GM12878 (cell line): Measurements from ENCODE around the gene DYSF.

Experiments
- CHD2 ChIP-seq: IDR thresholded peaks from 2 replicates; pipeline ENCODE4 v1.6.1; 2011; ENCODE audit warnings: low read depth, low read length, improper control_type of control experiment, borderline replicate concordance
- CREB1 ChIP-seq: IDR thresholded peaks from 2 replicates; pipeline ENCODE4 v1.6.1; 2012; ENCODE audit warnings: low read depth, mild to moderate bottlenecking, inconsistent platforms
- CTCF ChIP-seq, 3 experiments: IDR thresholded peaks in 2 of 3; conservative IDR thresholded peaks in 1 of 3; 2 replicates each; pipeline ENCODE4 v1.5.1; 2011; ENCODE audit warnings: low read depth in 3 of 3, low read length in 3 of 3, mild to moderate bottlenecking in 3 of 3, control low read depth in 2 of 3, moderate library complexity in 2 of 3, inconsistent platforms in 1 of 3, mixed read lengths in 1 of 3; ENCODE audit not compliant: control insufficient read depth in 2 of 3, insufficient read depth in 1 of 3; ENCODE audit errors: extremely low read depth in 1 of 3
- E2F4 ChIP-seq: IDR thresholded peaks from 2 replicates; pipeline ENCODE4 v1.6.1; 2012; ENCODE audit warnings: low read depth, low read length, improper control_type of control experiment
- EZH2 ChIP-seq: IDR thresholded peaks from 2 replicates; pipeline ENCODE4 v1.6.1; 2012; ENCODE audit warnings: low read depth, mild to moderate bottlenecking, control low read depth, inconsistent platforms, low read length, borderline replicate concordance; ENCODE audit not compliant: control insufficient read depth
- MAX ChIP-seq: IDR thresholded peaks from 2 replicates; pipeline ENCODE4 v1.6.1; 2012; ENCODE audit warnings: low read depth, low read length, improper control_type of control experiment
- NR2C2 ChIP-seq: IDR thresholded peaks from 2 replicates; pipeline ENCODE4 v1.6.1; 2011; ENCODE audit warnings: borderline replicate concordance, low read depth; ENCODE audit not compliant: control insufficient read depth, insufficient read length
- POLR2A ChIP-seq: IDR thresholded peaks from 2 replicates; pipeline ENCODE4 v1.6.1; 2011; ENCODE audit warnings: low read depth, mild to moderate bottlenecking, low read length
- SMC3 ChIP-seq: IDR thresholded peaks from 2 replicates; pipeline ENCODE4 v1.6.1; 2011; ENCODE audit warnings: low read length, improper control_type of control experiment, borderline replicate concordance
- TAF1 ChIP-seq: IDR thresholded peaks from 2 replicates; pipeline ENCODE4 v1.6.1; 2011; ENCODE audit warnings: mild to moderate bottlenecking, low read depth, low read length, borderline replicate concordance
- YY1 ChIP-seq: IDR thresholded peaks from 2 replicates; pipeline ENCODE4 v1.6.1; 2011; ENCODE audit warnings: low read depth, mild to moderate bottlenecking, low read length

- TF ChIP-seq E2F4 (no peak), MAX (no peak), CTCF (IDR thresholded peaks at IDR 0.05 in 2 of 3, conservative IDR thresholded peaks at IDR 0.05 in 1 of 3; ENCODE audit: control insufficient read depth in 2 of 3, extremely low read depth in 1 of 3, insufficient read depth in 1 of 3, low read depth in 3 of 3, low read length in 3 of 3) (no peak), TAF1 (no peak), EZH2 (no peak), SMC3 (no peak), POLR2A (no peak), YY1 (no peak), CREB1 (no peak), NR2C2 (no peak), CHD2 (no peak)
Observed at GRCh38 chr2:71506222-71507153, 53.1 kb downstream of the DYSF start.
